Erythroblast (primary cell): ENCODE data around the gene CLTCL1.

Experiments used
- GATA1 ChIP-seq: IDR thresholded peaks from 2 replicates; pipeline ENCODE4 v1.6.1; 2011; ENCODE audit warnings: low read depth, mild to moderate bottlenecking, control low read depth, low read length, moderate library complexity
- POLR2A ChIP-seq: IDR thresholded peaks from 2 replicates; pipeline ENCODE4 v1.6.1; 2011; ENCODE audit warnings: mild to moderate bottlenecking, low read length

GRCh38 chr22:19222242-19223005 is 69.1 kb downstream of the CLTCL1 start:
- TF ChIP-seq POLR2A (no peak), GATA1 (no peak)
